Measurements from ENCODE around the gene ANKS3. TPM values are rescaled to one million over a fixed set of nuclear protein-coding genes. Genes with fewer than 3 reads are reported as not detected.
A peak's percentile ranks its signal among the peaks of the same experiment; 100 is the strongest.

The ANKS3 gene
- total and polyA plus RNA-seq, 2 donors from 2014 or later, result 20.7 to 27.6 TPM

GRCh38 chr16:4691666-4692412 lies 42.2 kb downstream of the ANKS3 start:
- DNase-seq (peak in 2 of 5 donors; percentile 66 to 74), FAIRE-seq (no peak)
- Histone ChIP-seq H3K36me3 (ENCODE audit: control insufficient read depth in 2 of 3, insufficient read depth in 3 of 3, low read length in 3 of 3) (peaks cover 2 to 15% (median 6%) of the 10 kb centered on the region in 3 donors), H3K4me3 (ENCODE audit: low read length in 3 of 3) (peak overlapping the region in 1 of 3 donors; percentile 77), H3K9ac (ENCODE audit: low read length in 3 of 3) (no peak overlapping the region), H3K27ac (ENCODE audit: low read depth in 2 of 2, low read length in 2 of 2) (no peak overlapping the region), H3K27me3 (ENCODE audit: control insufficient read depth, insufficient read depth, low read length) (no peaks in the 10 kb centered on the region), H3K4me1 (ENCODE audit: control insufficient read depth in 2 of 3, insufficient read depth in 2 of 3, low read depth in 1 of 3, low read length in 3 of 3) (peaks cover 0 to 33% (median 3%) of the 10 kb centered on the region in 3 donors), H3K9me3 (ENCODE audit: control insufficient read depth in 2 of 3, insufficient read depth in 1 of 3, low read length in 3 of 3) (no peaks in the 10 kb centered on the region)
- intact Hi-C loops (cut with DNase I), result no loop called here
- TF ChIP-seq CTCF (IDR thresholded peaks at IDR 0.05; ENCODE audit: borderline replicate concordance, extremely low read depth, insufficient read depth), result no peak

GRCh38 chr16:4690946-4691665 lies 43.0 kb downstream of the ANKS3 start:
- Histone ChIP-seq H3K36me3 (ENCODE audit: control insufficient read depth in 2 of 3, insufficient read depth in 3 of 3, low read length in 3 of 3) (peaks cover 2 to 12% (median 6%) of the 10 kb centered on the region in 3 donors), H3K27ac (ENCODE audit: low read depth in 2 of 2, low read length in 2 of 2) (no peak overlapping the region), H3K9ac (ENCODE audit: low read length in 3 of 3) (no peak overlapping the region), H3K9me3 (ENCODE audit: control insufficient read depth in 2 of 3, insufficient read depth in 1 of 3, low read length in 3 of 3) (no peaks in the 10 kb centered on the region), H3K27me3 (ENCODE audit: control insufficient read depth, insufficient read depth, low read length) (no peaks in the 10 kb centered on the region), H3K4me1 (ENCODE audit: control insufficient read depth in 2 of 3, insufficient read depth in 2 of 3, low read depth in 1 of 3, low read length in 3 of 3) (peaks cover 0 to 27% (median 3%) of the 10 kb centered on the region in 3 donors), H3K4me3 (ENCODE audit: low read length in 3 of 3) (no peak overlapping the region)
- DNase-seq (peak in 1 of 5 donors; percentile 58), FAIRE-seq (no peak)
- no peak for TF ChIP-seq CTCF (IDR thresholded peaks at IDR 0.05; ENCODE audit: borderline replicate concordance, extremely low read depth, insufficient read depth)
- intact Hi-C loops (cut with DNase I), result no loop called here

GRCh38 chr16:4689864-4690704 lies 44.0 kb downstream of the ANKS3 start:
- DNase-seq (peak in 1 of 5 donors; percentile 49), FAIRE-seq (no peak)
- Histone ChIP-seq H3K27ac (ENCODE audit: low read depth in 2 of 2, low read length in 2 of 2) (no peak overlapping the region), H3K4me1 (ENCODE audit: control insufficient read depth in 2 of 3, insufficient read depth in 2 of 3, low read depth in 1 of 3, low read length in 3 of 3) (peaks cover 0 to 17% (median 0%) of the 10 kb centered on the region in 3 donors), H3K36me3 (ENCODE audit: control insufficient read depth in 2 of 3, insufficient read depth in 3 of 3, low read length in 3 of 3) (peaks cover 0 to 5% (median 2%) of the 10 kb centered on the region in 3 donors), H3K27me3 (ENCODE audit: control insufficient read depth, insufficient read depth, low read length) (no peaks in the 10 kb centered on the region), H3K9me3 (ENCODE audit: control insufficient read depth in 2 of 3, insufficient read depth in 1 of 3, low read length in 3 of 3) (no peaks in the 10 kb centered on the region), H3K4me3 (ENCODE audit: low read length in 3 of 3) (no peak overlapping the region), H3K9ac (ENCODE audit: low read length in 3 of 3) (no peak overlapping the region)
- intact Hi-C loops (cut with DNase I), result no loop called here
- TF ChIP-seq CTCF (IDR thresholded peaks at IDR 0.05; ENCODE audit: borderline replicate concordance, extremely low read depth, insufficient read depth), result no peak
